ENCODE measurements around the gene MYL5.

DNA sequence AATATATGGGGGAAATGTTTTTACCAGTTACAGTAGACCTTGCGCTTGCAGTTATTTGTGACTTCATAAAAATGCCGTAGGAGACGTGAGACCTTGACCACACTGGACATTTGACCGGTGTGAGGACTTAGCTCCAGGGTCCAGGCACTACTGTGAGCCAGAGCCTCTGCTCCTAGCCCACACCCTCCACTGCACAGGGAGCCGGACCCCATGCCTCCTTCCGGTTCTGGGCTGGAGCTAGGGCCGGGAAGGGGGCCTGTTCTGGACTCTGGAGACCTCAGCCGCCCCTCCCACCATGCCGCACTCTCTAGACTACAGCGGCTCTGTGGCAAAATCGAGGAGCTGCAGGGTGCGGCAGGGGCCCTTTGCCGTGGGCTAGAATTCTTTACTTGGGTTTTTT, 36.6 kb downstream of the MYL5 start:
- TF ChIP-seq CTCF (IDR thresholded peaks at IDR 0.05; ENCODE audit: low read depth, low read length, missing input control) (no peak), JUND (IDR thresholded peaks at IDR 0.05) (no peak), RAD21 (IDR thresholded peaks at IDR 0.05) (no peak), SP1 (IDR thresholded peaks at IDR 0.05) (no peak), GABPA (IDR thresholded peaks at IDR 0.05 in 1 of 2, conservative IDR thresholded peaks at IDR 0.05 in 1 of 2) (no peak), EGR1 (IDR thresholded peaks at IDR 0.05; ENCODE audit: low read depth in 2 of 2) (no peak), YY1 (IDR thresholded peaks at IDR 0.05) (no peak), REST (IDR thresholded peaks at IDR 0.05) (no peak), ATF3 (IDR thresholded peaks at IDR 0.05) (no peak)

Measured in liver (tissue), 3 donors.